HEK293 (cell line): ENCODE data around the gene DBH.

Experiments
- YY2 ChIP-seq: fragments of 450-650 bp; formaldehyde crosslinking; IDR thresholded peaks from 2 replicates; pipeline ENCODE4 v1.5.1; 2016; ENCODE audit warnings: missing biosample characterization, missing genetic modification characterization
- ZBTB1 ChIP-seq: fragments of 450-650 bp; formaldehyde crosslinking; IDR thresholded peaks from 2 replicates; pipeline ENCODE4 v1.5.1; 2016; ENCODE audit warnings: missing biosample characterization, missing genetic modification characterization
- ZNF274 ChIP-seq, 2 experiments: fragments of 200-500 bp in 1 of 2; fragments of 450-650 bp in 1 of 2; sonication (Bioruptor generic) in 1 of 2; formaldehyde crosslinking in 1 of 2; IDR thresholded peaks; 2 replicates each; pipeline versions ENCODE4 v1.5.1 to v1.6.1; 2014 to 2016; ENCODE audit warnings: borderline replicate concordance in 1 of 2, inconsistent platforms in 1 of 2, low read length in 1 of 2, missing biosample characterization in 1 of 2, missing genetic modification characterization in 1 of 2
- ZNF366 ChIP-seq: fragments of 450-650 bp; formaldehyde crosslinking; conservative IDR thresholded peaks from 2 replicates; pipeline ENCODE4 v1.5.1; 2016; ENCODE audit warnings: missing biosample characterization, missing genetic modification characterization
- ZNF629 ChIP-seq: fragments of 450-650 bp; formaldehyde crosslinking; IDR thresholded peaks from 2 replicates; pipeline ENCODE4 v1.5.1; 2017; ENCODE audit warnings: missing biosample characterization, missing genetic modification characterization
- ZNF777 ChIP-seq: fragments of 450-650 bp; formaldehyde crosslinking; IDR thresholded peaks from 2 replicates; pipeline ENCODE4 v1.5.1; 2017; ENCODE audit warnings: missing biosample characterization, missing genetic modification characterization, borderline replicate concordance
- TF ChIP-seq, protein P1 (sequence below): fragments of 450-650 bp; formaldehyde crosslinking; IDR thresholded peaks from 2 replicates; pipeline ENCODE4 v1.5.1; 2016; ENCODE audit warnings: missing biosample characterization, missing genetic modification characterization
- TF ChIP-seq, protein P2 (sequence below): fragments of 450-650 bp; formaldehyde crosslinking; IDR thresholded peaks from 2 replicates; pipeline ENCODE4 v1.5.1; 2016; ENCODE audit warnings: missing biosample characterization, missing genetic modification characterization

DNA sequence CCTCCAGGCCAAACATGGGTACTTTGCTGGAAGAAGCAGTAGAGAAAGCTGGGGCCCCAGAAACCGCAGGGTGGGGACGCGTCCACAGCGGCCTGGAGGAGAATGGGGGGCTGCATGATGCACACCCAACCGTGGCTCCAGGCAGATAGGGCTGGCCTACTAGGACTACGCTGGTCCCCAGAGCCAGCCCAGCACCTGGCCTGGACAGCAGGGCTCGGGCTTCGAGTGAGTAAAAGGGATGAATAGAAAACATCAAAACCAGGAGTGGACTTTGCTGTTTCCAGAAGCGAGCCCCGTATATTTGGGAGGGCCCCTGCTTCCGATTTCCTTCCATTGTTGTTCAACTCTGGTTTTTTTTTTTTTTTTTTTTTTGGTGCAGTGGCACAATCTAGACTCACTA lies 30.7 kb downstream of the DBH start:
- TF ChIP-seq ZNF777 (tag by site-specific recombination) (no peak), ZNF274 (IDR thresholded peaks at IDR 0.05; ENCODE audit: low read length) (no peak), ZNF274 (tag by site-specific recombination; IDR thresholded peaks at IDR 0.05; ENCODE audit: borderline replicate concordance) (no peak), ZBTB1 (tag by site-specific recombination) (no peak), ZNF366 (tag by site-specific recombination) (no peak), ZNF629 (tag by site-specific recombination) (no peak), YY2 (no peak)
- TF ChIP-seq, protein P1, sequence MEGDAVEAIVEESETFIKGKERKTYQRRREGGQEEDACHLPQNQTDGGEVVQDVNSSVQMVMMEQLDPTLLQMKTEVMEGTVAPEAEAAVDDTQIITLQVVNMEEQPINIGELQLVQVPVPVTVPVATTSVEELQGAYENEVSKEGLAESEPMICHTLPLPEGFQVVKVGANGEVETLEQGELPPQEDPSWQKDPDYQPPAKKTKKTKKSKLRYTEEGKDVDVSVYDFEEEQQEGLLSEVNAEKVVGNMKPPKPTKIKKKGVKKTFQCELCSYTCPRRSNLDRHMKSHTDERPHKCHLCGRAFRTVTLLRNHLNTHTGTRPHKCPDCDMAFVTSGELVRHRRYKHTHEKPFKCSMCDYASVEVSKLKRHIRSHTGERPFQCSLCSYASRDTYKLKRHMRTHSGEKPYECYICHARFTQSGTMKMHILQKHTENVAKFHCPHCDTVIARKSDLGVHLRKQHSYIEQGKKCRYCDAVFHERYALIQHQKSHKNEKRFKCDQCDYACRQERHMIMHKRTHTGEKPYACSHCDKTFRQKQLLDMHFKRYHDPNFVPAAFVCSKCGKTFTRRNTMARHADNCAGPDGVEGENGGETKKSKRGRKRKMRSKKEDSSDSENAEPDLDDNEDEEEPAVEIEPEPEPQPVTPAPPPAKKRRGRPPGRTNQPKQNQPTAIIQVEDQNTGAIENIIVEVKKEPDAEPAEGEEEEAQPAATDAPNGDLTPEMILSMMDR (tag by site-specific recombination): no peak
- TF ChIP-seq, protein P2, sequence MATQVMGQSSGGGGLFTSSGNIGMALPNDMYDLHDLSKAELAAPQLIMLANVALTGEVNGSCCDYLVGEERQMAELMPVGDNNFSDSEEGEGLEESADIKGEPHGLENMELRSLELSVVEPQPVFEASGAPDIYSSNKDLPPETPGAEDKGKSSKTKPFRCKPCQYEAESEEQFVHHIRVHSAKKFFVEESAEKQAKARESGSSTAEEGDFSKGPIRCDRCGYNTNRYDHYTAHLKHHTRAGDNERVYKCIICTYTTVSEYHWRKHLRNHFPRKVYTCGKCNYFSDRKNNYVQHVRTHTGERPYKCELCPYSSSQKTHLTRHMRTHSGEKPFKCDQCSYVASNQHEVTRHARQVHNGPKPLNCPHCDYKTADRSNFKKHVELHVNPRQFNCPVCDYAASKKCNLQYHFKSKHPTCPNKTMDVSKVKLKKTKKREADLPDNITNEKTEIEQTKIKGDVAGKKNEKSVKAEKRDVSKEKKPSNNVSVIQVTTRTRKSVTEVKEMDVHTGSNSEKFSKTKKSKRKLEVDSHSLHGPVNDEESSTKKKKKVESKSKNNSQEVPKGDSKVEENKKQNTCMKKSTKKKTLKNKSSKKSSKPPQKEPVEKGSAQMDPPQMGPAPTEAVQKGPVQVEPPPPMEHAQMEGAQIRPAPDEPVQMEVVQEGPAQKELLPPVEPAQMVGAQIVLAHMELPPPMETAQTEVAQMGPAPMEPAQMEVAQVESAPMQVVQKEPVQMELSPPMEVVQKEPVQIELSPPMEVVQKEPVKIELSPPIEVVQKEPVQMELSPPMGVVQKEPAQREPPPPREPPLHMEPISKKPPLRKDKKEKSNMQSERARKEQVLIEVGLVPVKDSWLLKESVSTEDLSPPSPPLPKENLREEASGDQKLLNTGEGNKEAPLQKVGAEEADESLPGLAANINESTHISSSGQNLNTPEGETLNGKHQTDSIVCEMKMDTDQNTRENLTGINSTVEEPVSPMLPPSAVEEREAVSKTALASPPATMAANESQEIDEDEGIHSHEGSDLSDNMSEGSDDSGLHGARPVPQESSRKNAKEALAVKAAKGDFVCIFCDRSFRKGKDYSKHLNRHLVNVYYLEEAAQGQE: no peak
